ENCODE measurements around the gene MCCD1. TPM values are rescaled to one million over a fixed set of nuclear protein-coding genes. Genes with fewer than 3 reads are reported as not detected.

MCCD1 gene
- total and polyA plus RNA-seq, 2 experiments from 2014 or later = not detected

DNA sequence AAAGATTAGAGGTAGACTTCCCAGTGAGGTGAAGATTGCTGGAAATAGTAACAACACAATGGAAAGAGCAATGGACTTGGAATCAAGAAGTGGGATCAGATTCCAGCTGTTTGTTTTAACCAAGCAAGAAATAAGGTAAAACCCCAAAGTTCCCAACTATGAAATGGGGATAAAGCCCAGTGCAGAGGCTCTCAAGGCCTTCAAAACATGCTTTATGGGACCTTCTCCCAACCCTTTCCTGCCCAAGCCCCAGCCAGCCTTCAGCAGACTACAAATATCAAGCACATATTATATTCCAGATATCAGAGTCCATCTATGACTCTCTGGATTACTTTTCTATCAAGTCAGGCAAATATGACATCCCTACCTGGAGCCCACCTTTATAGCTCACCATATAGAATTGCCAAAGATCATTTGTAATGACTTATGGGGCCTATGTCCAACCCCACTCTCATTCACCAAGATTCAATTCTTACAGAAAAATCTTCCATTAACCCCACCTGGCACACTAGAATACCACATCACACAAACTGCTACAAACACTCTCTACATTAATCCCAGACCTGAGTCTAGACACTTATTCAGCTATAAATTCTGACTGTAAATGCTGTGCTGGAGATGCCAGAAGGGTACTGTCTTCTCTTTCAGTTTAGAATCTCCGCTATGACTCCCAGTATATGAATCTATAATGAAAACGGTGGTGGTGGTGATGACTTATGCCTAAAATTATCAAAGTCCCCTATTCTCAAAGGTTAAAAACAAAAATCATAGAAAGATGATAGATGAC, 7.0 kb downstream of the MCCD1 start:
- peaks cover 15% of the 10 kb centered on the region for H3K4me1 ChIP-seq (ENCODE audit: low read depth)
- H3K9me3 ChIP-seq (ENCODE audit: low read depth) = no peaks in the 10 kb centered on the region
- DNase-seq (ENCODE audit: low read depth in 1 of 2, low spot score in 1 of 2) = no peak
- no peaks in the 10 kb centered on the region for H3K27me3 ChIP-seq
- peaks cover 91% of the 10 kb centered on the region for H3K36me3 ChIP-seq
- H3K4me3 ChIP-seq = no peak overlapping the region
- H3K27ac ChIP-seq = no peak overlapping the region
- TF ChIP-seq CTCF (IDR thresholded peaks at IDR 0.05; ENCODE audit: low read depth, low read length) = no peak

GRCh38 chr6:31538805-31539400, 10.1 kb downstream of the MCCD1 start:
- H3K27me3 ChIP-seq = no peaks in the 10 kb centered on the region
- no peaks in the 10 kb centered on the region for H3K9me3 ChIP-seq (ENCODE audit: low read depth)
- no peak for DNase-seq (ENCODE audit: low read depth in 1 of 2, low spot score in 1 of 2)
- no peak overlapping the region for H3K27ac ChIP-seq
- peaks cover 60% of the 10 kb centered on the region for H3K36me3 ChIP-seq
- peaks cover 19% of the 10 kb centered on the region for H3K4me1 ChIP-seq (ENCODE audit: low read depth)
- H3K4me3 ChIP-seq = no peak overlapping the region
- no peak for TF ChIP-seq CTCF (IDR thresholded peaks at IDR 0.05; ENCODE audit: low read depth, low read length)

GRCh38 chr6:31540640-31541039, 11.9 kb downstream of the MCCD1 start:
- peaks cover 19% of the 10 kb centered on the region for H3K4me1 ChIP-seq (ENCODE audit: low read depth)
- peak overlapping the region; percentile 88 for H3K4me3 ChIP-seq
- TF ChIP-seq CTCF (IDR thresholded peaks at IDR 0.05; ENCODE audit: low read depth, low read length) = no peak
- no peak for DNase-seq (ENCODE audit: low read depth in 1 of 2, low spot score in 1 of 2)
- peaks cover 43% of the 10 kb centered on the region for H3K36me3 ChIP-seq
- no peaks in the 10 kb centered on the region for H3K9me3 ChIP-seq (ENCODE audit: low read depth)
- H3K27ac ChIP-seq = peak overlapping the region; percentile 98
- no peaks in the 10 kb centered on the region for H3K27me3 ChIP-seq

GRCh38 chr6:31541059-31541657, 12.4 kb downstream of the MCCD1 start:
- no peak for TF ChIP-seq CTCF (IDR thresholded peaks at IDR 0.05; ENCODE audit: low read depth, low read length)
- peak; percentile 42 to 76 for DNase-seq (ENCODE audit: low read depth in 1 of 2, low spot score in 1 of 2)
- H3K27ac ChIP-seq = peak overlapping the region; percentile 98
- H3K9me3 ChIP-seq (ENCODE audit: low read depth) = no peaks in the 10 kb centered on the region
- peaks cover 38% of the 10 kb centered on the region for H3K36me3 ChIP-seq
- no peaks in the 10 kb centered on the region for H3K27me3 ChIP-seq
- peaks cover 19% of the 10 kb centered on the region for H3K4me1 ChIP-seq (ENCODE audit: low read depth)
- H3K4me3 ChIP-seq = peak overlapping the region; percentile 88

DNA sequence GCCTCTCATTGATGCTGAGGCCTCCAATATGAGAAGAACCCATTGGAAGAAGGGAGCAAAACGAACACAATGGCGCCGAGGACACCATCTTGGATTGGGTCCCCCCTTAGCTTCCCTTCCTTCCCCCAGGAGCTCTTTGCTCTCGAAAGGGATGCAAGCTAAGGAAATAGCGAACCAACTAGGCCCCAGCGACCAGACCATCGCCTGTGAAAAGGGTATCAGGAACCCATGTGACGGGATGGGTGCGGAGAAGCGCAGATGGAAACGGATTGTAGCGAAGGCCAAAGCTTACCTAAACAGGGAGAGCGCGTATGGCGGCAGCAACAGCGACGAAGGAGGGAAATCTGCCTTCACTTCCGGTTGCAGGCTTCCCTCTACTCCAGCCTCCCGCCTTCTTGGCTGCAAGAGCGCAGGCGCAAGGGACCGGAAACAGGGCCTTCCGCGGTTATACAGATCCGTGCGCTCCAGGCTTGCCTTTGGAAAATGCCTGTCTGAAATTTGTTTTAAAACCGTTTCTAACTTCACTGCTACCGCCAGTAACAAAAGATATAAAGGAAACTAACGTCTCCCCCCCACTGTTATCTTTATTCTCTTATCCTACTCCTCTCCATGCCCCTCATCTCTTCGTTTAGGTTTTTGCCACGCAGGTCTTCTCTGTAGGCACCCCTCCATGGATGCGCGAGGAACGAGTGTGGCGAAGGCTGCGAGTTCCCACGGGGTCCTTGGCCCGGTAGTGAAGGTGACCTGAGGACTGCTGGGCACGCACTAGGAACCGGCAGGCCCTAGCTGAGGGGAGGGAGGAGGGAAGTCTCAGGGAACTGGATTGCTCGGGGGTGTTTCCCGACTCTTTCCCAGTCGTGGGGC, 13.1 kb downstream of the MCCD1 start, which contains the start of gene DDX39B:
TSS of gene DDX39B (minus strand) at position 346 of the 864 bp plus-strand sequence. CDS start 1,471 bp downstream, outside the sequence.
- H3K27me3 ChIP-seq = no peaks in the 10 kb centered on the region
- peak within 1 kb of the TSS; percentile 88 for H3K4me3 ChIP-seq
- peaks cover 30% of the 10 kb centered on the region for H3K36me3 ChIP-seq
- TF ChIP-seq CTCF (IDR thresholded peaks at IDR 0.05; ENCODE audit: low read depth, low read length) = no peak
- H3K4me1 ChIP-seq (ENCODE audit: low read depth) = peaks cover 19% of the 10 kb centered on the region
- H3K27ac ChIP-seq = peak within 1 kb of the TSS; percentile 98
- peak; percentile 97 to 98 for DNase-seq (ENCODE audit: low read depth in 1 of 2, low spot score in 1 of 2)
- no peaks in the 10 kb centered on the region for H3K9me3 ChIP-seq (ENCODE audit: low read depth)
